ENCODE measurements around the gene YES1.

DNA sequence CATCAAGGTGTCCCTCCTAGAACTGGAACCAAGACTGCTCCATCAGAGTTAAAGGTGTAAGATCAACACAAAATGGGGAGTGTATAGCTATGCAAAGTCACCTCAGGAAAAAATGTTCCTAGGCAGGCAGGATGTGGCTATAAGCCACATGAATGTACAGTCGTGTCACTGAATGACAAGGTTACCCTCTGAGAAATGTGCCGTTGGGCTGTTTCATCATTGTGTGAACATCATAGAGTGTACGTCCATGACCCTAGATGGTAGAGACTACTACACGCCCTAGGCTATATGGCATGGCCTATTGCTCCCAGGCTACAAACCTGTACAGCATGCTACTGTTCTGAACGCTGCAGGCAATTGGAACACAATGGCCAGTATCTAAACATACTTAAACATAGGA, 130.1 kb downstream of the YES1 start:
- TF ChIP-seq, protein P1, sequence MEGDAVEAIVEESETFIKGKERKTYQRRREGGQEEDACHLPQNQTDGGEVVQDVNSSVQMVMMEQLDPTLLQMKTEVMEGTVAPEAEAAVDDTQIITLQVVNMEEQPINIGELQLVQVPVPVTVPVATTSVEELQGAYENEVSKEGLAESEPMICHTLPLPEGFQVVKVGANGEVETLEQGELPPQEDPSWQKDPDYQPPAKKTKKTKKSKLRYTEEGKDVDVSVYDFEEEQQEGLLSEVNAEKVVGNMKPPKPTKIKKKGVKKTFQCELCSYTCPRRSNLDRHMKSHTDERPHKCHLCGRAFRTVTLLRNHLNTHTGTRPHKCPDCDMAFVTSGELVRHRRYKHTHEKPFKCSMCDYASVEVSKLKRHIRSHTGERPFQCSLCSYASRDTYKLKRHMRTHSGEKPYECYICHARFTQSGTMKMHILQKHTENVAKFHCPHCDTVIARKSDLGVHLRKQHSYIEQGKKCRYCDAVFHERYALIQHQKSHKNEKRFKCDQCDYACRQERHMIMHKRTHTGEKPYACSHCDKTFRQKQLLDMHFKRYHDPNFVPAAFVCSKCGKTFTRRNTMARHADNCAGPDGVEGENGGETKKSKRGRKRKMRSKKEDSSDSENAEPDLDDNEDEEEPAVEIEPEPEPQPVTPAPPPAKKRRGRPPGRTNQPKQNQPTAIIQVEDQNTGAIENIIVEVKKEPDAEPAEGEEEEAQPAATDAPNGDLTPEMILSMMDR (IDR thresholded peaks at IDR 0.05; ENCODE audit: borderline replicate concordance, extremely low read depth, low read length, poor library complexity, severe bottlenecking): no peak
- TF ChIP-seq EZH2 (IDR thresholded peaks at IDR 0.05; ENCODE audit: borderline replicate concordance, low read depth, low read length, severe bottlenecking): no peak

All from DND-41 (cell line).